Nephron (organoid): ENCODE data around the gene JMJD1C.

Experiments used
- H3K27ac Mint-ChIP-seq, 3 experiments: 2 replicates each; pipeline ENCODE4 v1.8.0; 2020; ENCODE audit warnings: mixed read lengths in 3 of 3, mild to moderate bottlenecking in 2 of 3, moderate library complexity in 1 of 3
- H3K27me3 Mint-ChIP-seq: 2 replicates; pipeline ENCODE4 v1.8.0; 2021; ENCODE audit warnings: low read depth, mild to moderate bottlenecking, moderate library complexity, mixed read lengths
- H3K36me3 Mint-ChIP-seq: 2 replicates; pipeline ENCODE4 v1.8.0; 2020; ENCODE audit warnings: low read depth, mixed read lengths
- H3K4me1 Mint-ChIP-seq: 2 replicates; pipeline ENCODE4 v1.8.0; 2020; ENCODE audit warnings: mixed read lengths
- H3K4me3 Mint-ChIP-seq, 3 experiments: 2 replicates each; pipeline ENCODE4 v1.8.0; 2020; ENCODE audit warnings: mild to moderate bottlenecking in 3 of 3, mixed read lengths in 3 of 3, moderate library complexity in 2 of 3
- H3K9me3 Mint-ChIP-seq: 2 replicates; pipeline ENCODE4 v1.8.0; 2020; ENCODE audit warnings: mixed read lengths
- TF ChIP-seq, protein P1 (sequence below), 3 experiments: fragments of 200-600 bp; sonication (generic); IDR thresholded peaks; one replicate each; pipeline ENCODE4 v1.5.0; 2021; ENCODE audit warnings: antibody characterized with exemption in 3 of 3; ENCODE audit not compliant: unreplicated experiment in 3 of 3

JMJD1C gene

DNA sequence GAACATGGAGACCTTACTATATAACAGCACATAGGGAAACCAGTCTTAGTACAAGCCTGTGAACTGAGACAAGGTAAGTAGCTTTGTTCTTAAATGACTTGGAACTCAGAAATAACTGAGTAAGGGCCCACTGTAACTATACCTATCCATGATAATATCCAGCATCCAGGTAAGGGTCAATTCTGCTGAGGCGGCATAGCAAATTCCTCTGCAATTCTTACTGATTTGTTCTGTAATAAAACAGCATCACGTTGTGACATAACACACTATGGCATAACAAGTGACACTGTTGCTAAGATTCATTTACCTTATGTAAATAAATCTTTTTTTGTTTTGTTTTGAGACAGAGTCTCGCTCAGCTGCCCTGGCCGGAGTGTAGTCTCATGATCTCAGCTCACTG lies 97.4 kb downstream of the JMJD1C start:
- Mint-ChIP-seq H3K4me3 (no peak overlapping the region), H3K36me3 (peaks cover 3% of the 10 kb centered on the region), H3K27ac (no peak overlapping the region), H3K4me1 (no peaks in the 10 kb centered on the region), H3K27me3 (no peaks in the 10 kb centered on the region), H3K9me3 (no peaks in the 10 kb centered on the region)
- TF ChIP-seq, protein P1, sequence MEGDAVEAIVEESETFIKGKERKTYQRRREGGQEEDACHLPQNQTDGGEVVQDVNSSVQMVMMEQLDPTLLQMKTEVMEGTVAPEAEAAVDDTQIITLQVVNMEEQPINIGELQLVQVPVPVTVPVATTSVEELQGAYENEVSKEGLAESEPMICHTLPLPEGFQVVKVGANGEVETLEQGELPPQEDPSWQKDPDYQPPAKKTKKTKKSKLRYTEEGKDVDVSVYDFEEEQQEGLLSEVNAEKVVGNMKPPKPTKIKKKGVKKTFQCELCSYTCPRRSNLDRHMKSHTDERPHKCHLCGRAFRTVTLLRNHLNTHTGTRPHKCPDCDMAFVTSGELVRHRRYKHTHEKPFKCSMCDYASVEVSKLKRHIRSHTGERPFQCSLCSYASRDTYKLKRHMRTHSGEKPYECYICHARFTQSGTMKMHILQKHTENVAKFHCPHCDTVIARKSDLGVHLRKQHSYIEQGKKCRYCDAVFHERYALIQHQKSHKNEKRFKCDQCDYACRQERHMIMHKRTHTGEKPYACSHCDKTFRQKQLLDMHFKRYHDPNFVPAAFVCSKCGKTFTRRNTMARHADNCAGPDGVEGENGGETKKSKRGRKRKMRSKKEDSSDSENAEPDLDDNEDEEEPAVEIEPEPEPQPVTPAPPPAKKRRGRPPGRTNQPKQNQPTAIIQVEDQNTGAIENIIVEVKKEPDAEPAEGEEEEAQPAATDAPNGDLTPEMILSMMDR (IDR thresholded peaks at IDR 0.05; ENCODE audit: unreplicated experiment in 3 of 3), result no peak

DNA sequence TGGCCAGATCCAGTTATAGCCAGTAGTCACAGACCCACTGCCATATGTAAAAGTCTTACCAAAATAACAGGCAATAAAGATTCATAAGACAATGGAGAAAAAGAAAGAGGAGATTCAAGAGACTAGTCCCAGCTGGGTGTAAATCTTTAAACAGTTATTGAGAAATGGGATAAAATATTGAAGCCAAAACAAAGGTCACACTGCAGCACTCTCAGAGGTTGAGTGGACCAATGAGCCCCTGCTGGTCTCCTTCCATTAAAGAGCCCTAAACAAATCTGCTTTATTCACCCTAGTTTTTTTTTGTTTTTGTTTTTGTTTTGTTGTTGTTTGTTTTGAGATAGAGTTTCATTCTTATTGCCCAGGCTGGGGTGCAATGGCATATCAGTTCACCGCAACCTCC lies 98.8 kb downstream of the JMJD1C start:
- TF ChIP-seq, protein P1 (IDR thresholded peaks at IDR 0.05; ENCODE audit: unreplicated experiment in 3 of 3), result no peak
- Mint-ChIP-seq H3K4me1 (no peaks in the 10 kb centered on the region), H3K36me3 (peaks cover 3% of the 10 kb centered on the region), H3K27ac (no peak overlapping the region), H3K4me3 (no peak overlapping the region), H3K27me3 (no peaks in the 10 kb centered on the region), H3K9me3 (no peaks in the 10 kb centered on the region)

DNA sequence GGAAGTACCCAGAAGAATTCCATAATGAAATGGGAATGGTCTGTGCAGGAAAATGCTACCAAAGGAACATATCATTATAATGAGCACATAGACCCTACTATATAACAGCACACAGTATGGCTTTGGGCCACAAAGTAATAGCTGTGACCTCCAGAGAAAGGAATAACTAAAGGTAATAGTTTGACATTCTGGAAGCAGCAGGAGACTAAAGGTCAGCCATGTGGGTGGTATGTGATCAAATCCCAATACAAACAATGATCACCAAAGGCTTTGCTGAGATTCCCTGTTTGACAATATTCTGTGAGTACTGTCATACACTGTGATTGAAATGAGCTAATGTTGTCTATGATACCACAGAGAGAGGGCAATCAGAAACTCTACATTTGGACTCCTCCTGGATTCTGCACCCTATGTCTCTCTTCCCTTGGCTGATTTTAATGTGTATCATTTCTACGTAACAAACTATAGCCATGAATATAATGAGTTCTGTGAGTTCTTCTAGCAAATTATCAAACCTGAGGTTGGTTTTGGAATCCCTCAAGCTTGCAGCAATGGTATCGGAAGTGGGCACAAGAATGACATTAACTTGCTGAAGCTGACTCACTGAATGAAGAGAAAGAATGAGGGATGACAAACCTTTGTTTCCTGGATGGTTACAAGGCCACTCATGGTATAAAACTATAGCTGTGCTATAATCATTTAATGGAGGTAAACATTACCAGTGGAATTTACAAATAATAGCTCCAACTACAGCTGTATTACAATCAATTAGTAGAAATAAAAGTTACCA lies 99.6 kb downstream of the JMJD1C start:
- H3K9me3 Mint-ChIP-seq, result no peaks in the 10 kb centered on the region
- H3K27me3 Mint-ChIP-seq, result no peaks in the 10 kb centered on the region
- peaks cover 3% of the 10 kb centered on the region for H3K36me3 Mint-ChIP-seq
- TF ChIP-seq, protein P1 (IDR thresholded peaks at IDR 0.05; ENCODE audit: unreplicated experiment in 3 of 3), result no peak
- no peak overlapping the region for H3K4me3 Mint-ChIP-seq
- no peak overlapping the region for H3K27ac Mint-ChIP-seq
- no peaks in the 10 kb centered on the region for H3K4me1 Mint-ChIP-seq

DNA sequence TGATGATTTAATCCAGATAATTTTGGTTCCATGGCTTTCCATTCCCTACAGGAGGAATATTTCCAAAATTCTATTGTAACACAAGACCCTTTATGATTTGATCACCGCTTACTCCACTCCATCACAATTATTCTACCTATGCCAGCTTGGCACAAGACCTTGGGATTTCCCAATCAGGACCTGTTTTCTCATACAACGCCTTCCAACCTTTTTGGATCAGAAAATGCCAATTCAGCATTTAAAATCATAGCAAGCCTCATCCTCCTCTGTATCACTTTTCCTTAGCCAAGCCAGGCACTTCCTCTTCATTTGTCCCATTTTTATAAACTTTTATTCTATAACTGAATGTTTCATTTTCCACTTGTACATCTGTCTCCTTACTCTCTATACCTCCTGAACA lies 100.9 kb downstream of the JMJD1C start:
- TF ChIP-seq, protein P1 (IDR thresholded peaks at IDR 0.05; ENCODE audit: unreplicated experiment in 3 of 3), result no peak
- Mint-ChIP-seq H3K9me3 (no peaks in the 10 kb centered on the region), H3K4me3 (no peak overlapping the region), H3K27ac (no peak overlapping the region), H3K27me3 (no peaks in the 10 kb centered on the region), H3K36me3 (peaks cover 3% of the 10 kb centered on the region), H3K4me1 (no peaks in the 10 kb centered on the region)

- no peaks in the 10 kb centered on the region for H3K9me3 Mint-ChIP-seq
- no peaks in the 10 kb centered on the region for H3K27me3 Mint-ChIP-seq
- H3K4me3 Mint-ChIP-seq, result no peak overlapping the region
- peaks cover 3% of the 10 kb centered on the region for H3K36me3 Mint-ChIP-seq
- no peak overlapping the region for H3K27ac Mint-ChIP-seq
- no peaks in the 10 kb centered on the region for H3K4me1 Mint-ChIP-seq
- TF ChIP-seq, protein P1 (IDR thresholded peaks at IDR 0.05; ENCODE audit: unreplicated experiment in 3 of 3), result no peak
Measured at GRCh38 chr10:63363951-63364350, 101.8 kb downstream of the JMJD1C start.

GRCh38 chr10:63355682-63356081 lies 110.1 kb downstream of the JMJD1C start:
- peaks cover 22% of the 10 kb centered on the region for H3K36me3 Mint-ChIP-seq
- H3K4me3 Mint-ChIP-seq, result no peak overlapping the region
- no peaks in the 10 kb centered on the region for H3K27me3 Mint-ChIP-seq
- H3K4me1 Mint-ChIP-seq, result no peaks in the 10 kb centered on the region
- H3K9me3 Mint-ChIP-seq, result no peaks in the 10 kb centered on the region
- TF ChIP-seq, protein P1 (IDR thresholded peaks at IDR 0.05; ENCODE audit: unreplicated experiment in 3 of 3), result no peak
- no peak overlapping the region for H3K27ac Mint-ChIP-seq
